22Rv1 (cell line): ENCODE results near the gene LRRC34.

Source experiments
- ZFX ChIP-seq: fragments of 450-650 bp; IDR thresholded peaks from 2 replicates; pipeline ENCODE4 v1.6.1; 2017; ENCODE audit warnings: antibody characterized with exemption, borderline replicate concordance
- TF ChIP-seq, protein P1 (sequence below): fragments of 450-650 bp; IDR thresholded peaks from 2 replicates; pipeline ENCODE4 v1.5.1; 2017; ENCODE audit warnings: mild to moderate bottlenecking

DNA sequence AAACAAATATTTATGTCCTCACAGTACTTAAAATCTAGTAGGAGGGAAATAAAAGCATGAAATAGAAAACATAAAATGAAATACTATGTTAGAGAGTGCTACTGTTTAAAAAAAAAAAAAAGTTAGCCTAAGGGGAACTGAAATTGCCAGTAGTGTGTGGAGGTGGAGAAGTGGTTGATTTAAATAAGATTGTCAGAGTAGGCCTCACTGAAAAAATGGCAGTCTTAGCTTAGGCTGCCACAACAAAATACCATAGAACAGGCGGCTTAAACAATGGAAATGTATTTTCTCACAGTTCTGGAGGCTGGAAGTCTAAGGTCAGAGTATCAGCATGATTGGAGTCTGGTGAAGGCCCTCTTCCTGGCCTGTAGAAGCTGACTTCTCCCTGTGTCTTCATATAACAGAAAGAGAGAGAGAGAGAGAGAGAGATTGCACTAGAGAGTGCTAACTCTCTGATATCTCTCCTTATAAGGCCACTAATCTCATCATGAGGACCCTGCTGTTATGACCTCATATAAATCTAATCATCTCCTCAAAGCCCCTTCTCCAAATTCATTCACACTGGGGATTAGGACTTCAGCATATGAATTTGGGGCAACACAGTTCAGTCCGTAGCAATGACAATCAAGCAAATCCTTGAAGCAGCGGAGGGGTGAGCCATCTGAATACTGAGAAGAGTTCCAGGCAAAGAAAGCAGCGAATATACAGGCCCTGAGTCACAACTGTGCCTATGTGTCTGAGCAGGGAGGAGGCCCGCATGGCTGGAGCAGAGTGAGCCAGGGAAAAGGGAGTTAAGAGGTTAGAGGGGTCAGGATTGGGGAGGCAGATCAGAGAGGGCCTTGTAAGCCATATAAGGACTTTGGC is 23.6 kb upstream of the LRRC34 start:
- TF ChIP-seq, protein P1, sequence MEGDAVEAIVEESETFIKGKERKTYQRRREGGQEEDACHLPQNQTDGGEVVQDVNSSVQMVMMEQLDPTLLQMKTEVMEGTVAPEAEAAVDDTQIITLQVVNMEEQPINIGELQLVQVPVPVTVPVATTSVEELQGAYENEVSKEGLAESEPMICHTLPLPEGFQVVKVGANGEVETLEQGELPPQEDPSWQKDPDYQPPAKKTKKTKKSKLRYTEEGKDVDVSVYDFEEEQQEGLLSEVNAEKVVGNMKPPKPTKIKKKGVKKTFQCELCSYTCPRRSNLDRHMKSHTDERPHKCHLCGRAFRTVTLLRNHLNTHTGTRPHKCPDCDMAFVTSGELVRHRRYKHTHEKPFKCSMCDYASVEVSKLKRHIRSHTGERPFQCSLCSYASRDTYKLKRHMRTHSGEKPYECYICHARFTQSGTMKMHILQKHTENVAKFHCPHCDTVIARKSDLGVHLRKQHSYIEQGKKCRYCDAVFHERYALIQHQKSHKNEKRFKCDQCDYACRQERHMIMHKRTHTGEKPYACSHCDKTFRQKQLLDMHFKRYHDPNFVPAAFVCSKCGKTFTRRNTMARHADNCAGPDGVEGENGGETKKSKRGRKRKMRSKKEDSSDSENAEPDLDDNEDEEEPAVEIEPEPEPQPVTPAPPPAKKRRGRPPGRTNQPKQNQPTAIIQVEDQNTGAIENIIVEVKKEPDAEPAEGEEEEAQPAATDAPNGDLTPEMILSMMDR = no peak
- no peak for TF ChIP-seq ZFX
